GM21423 (cell line): ENCODE measurements around the gene EPB41L1.

ENCODE experiments used
- ATAC-seq: cut with Tn5 transposase; IDR thresholded peaks from one replicate; pipeline ENCODE4 v1.9.1; 2021; ENCODE audit warnings: mild to moderate bottlenecking, moderate library complexity; ENCODE audit not compliant: unreplicated experiment

EPB41L1 gene

GRCh38 chr20:36275011-36275410 lies 120.5 kb downstream of the EPB41L1 start:
- ATAC-seq = no peak

DNA sequence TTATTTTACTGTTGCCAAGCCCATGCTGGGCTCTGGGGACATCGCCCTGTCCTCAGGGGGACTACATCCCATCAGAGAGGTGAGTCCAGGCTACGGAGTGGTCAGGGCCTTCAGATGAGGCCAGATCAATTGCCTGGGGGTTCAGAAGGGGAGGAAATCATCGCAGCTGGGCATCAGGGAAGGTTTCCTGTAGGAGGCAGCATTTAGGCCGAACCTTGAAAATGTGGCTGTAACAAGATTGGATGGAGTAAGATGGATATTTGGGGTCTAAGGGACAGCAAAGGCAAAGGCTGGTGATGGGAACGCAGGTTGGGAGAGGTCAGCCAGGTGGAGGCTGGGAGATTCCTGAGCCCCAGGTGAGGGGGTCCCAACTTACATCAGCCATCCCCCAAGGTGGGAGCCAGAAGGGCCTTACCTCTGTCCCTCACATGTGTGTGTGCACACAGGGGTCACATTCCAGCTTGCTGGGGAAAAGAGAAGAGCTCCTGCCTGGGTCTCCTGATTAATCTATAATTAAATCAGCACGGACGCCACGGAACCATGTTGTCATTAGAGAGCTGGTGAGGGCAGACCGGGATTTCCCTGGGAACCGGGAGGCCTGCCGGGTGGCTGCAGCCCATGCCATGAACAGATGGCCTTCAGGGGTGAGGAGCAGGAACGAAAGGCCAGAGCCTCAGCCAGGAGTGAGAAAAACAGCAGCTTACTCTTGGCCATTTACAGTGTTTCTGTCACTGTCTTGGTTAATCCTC lies 121.1 kb downstream of the EPB41L1 start:
- ATAC-seq = no peak

- no peak for ATAC-seq
Observed at GRCh38 chr20:36277546-36277945, 123.0 kb downstream of the EPB41L1 start.

- no peak for ATAC-seq
Observed at GRCh38 chr20:36279362-36279761, 124.8 kb downstream of the EPB41L1 start.

DNA sequence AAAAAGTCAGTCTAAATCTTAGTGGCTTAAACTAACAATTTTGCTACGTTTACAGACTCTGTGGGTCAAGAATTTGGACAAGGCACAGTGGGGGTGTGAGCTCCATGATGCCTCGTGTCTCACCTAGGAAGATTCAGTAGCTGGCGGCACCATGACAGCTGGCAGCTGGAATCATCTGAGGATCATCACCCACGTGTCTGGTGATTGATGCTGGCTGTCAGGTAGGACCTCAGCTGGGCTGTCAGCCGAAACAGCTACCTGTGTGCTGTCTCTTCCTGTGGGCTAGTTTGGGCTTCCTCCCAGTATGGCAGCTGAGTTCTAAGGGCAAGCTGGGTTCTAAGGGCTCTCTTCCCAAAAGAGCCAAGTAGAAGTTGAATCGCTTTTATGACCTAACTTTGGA lies 125.2 kb downstream of the EPB41L1 start:
- ATAC-seq = no peak

GRCh38 chr20:36281785-36282380 lies 127.3 kb downstream of the EPB41L1 start:
- no peak for ATAC-seq
